GM12874 (cell line): ENCODE data around the gene TNFRSF19.

Source experiments
- TF ChIP-seq, protein P1 (sequence below): IDR thresholded peaks from 2 replicates; pipeline ENCODE4 v1.5.1; 2011; ENCODE audit warnings: low read depth, mild to moderate bottlenecking, control low read depth, low read length, moderate library complexity; ENCODE audit not compliant: insufficient read depth

TNFRSF19 gene

DNA sequence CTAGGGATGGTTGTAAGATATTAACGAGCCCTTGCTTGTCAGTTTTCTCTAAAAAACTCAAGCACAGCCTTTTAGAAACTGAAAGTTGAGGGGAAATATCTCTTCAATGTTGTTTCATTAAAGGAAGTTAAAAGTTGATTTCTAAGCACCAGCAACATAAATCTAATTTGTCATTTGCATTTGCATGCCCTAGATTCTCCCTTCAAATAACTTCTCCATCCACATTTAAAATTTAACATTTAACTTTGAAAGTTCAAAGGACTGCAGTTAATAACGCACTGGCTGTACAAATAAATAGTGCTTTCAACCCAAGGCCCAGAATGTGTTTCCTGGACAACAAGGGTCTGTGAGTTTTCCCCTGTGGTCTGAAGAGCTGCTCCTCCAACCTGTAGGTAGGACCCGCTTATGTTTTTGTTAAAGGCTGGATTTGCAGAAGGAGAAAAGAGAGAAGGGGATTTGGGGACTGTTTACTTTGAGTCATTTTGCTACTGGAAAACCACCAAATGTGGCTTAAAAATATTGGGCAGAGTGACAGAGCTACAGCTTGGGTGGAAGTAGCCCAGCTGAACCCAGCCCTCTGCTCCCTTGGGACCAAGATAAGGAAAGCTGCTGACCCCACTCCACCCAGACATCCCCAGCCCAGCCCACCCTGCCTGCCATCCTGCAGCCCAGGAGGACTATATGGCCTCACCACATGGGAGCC is 39.8 kb downstream of the TNFRSF19 start:
- TF ChIP-seq, protein P1, sequence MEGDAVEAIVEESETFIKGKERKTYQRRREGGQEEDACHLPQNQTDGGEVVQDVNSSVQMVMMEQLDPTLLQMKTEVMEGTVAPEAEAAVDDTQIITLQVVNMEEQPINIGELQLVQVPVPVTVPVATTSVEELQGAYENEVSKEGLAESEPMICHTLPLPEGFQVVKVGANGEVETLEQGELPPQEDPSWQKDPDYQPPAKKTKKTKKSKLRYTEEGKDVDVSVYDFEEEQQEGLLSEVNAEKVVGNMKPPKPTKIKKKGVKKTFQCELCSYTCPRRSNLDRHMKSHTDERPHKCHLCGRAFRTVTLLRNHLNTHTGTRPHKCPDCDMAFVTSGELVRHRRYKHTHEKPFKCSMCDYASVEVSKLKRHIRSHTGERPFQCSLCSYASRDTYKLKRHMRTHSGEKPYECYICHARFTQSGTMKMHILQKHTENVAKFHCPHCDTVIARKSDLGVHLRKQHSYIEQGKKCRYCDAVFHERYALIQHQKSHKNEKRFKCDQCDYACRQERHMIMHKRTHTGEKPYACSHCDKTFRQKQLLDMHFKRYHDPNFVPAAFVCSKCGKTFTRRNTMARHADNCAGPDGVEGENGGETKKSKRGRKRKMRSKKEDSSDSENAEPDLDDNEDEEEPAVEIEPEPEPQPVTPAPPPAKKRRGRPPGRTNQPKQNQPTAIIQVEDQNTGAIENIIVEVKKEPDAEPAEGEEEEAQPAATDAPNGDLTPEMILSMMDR = no peak

DNA sequence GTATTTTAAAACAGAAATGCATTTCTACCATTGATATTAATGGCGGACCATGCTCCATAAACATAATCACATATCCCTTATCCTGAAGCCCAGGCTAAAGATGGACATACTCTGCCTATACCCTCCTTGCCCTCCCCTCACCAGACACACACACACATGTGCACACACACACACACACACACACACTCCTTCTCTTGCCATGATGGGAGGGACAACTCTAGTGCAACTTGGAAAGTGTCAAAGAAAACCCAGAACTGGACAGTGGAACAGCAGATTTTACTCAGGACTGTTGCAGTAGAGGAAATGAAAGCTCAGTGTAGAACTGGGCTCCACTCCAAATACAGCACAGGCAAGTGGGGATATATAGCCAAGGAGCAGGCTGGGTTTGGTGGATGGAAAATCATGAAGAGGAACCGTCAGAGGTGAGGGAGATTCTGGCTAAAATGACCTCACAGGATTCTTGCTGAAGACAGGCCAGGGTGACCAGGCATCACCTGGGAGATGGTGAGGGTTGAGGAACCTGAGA is 40.8 kb downstream of the TNFRSF19 start:
- TF ChIP-seq, protein P1 = no peak

DNA sequence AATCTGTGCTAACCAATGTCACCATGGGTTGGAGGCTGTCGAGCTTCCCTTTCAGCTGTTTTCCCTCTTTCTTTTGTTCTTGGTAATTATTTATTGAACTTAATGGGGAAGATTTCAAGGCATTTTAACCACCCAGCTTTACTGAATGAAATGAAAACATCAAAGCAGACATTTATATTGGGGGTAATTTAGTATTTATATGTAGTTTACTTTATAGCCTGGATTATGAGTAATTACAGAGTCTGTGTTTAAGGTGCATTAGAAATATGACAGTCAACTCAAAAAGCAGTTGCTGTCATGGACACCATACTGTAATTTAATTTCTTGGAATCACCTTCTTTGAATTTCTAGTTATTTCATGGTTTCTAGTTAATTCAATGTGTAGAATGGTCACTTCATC is 42.0 kb downstream of the TNFRSF19 start:
- TF ChIP-seq, protein P1 = no peak

DNA sequence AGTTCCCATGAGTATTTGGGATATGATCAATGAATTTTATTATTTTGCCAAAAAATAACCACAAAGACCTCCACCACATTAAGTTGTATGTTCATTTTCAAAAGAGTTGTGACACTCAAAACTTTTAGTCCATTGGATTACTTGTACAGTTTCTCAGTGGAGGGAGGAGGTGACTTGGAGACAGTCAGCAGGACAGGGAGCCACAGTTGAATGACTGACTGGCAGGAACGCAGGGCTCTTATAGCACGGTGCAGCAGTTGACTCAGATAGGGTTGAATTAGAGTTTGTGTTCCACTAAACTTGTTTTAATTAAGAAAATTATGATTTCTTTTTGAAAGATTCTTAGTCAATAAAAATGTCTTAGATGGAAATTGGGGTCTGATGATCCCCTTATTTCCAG is 42.5 kb downstream of the TNFRSF19 start:
- TF ChIP-seq, protein P1 = no peak

DNA sequence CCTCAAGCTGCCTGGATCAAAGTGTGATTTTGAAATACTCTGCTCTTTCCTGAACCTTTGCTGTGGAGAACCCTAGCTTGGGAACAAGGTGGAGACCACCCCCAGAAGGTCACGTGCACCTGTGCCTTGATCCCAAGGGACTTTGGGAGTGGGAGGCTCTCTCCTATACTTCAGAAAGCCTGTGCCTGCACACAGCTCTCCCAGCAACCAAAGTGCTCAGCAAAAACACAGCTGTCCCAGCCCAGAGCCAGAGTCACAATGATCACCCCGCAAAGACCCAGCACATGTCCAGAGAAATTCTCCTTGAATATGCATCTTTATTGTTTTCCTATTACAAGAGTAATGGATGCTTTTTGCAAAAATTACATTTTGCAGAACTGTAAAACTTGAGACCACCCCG is 43.4 kb downstream of the TNFRSF19 start:
- TF ChIP-seq, protein P1 = no peak

DNA sequence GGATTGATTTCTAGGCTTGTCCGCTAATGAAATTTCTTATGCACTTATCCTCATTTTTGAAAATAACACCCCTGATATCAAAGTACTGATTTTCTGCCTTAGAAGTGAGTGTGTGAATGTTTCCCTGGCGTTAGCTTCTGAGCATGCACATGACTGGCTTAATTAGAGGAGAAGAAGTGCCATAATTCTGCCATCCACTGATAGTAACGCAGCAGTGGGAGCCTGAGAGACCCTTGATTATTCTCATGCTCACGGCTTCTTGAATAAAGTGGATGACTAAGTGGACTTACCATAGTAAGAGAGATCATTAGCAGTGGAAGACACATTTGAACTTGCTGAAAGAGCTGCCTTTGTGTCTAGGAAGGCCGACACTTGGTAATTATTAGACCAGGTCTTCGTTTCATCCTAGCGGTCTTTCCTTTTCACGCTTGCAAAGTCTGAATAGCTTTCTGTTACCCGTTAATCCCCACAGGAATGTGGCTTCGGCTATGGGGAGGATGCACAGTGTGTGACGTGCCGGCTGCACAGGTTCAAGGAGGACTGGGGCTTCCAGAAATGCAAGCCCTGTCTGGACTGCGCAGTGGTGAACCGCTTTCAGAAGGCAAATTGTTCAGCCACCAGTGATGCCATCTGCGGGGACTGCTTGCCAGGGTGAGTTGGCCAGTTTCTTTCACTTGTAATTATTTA is 45.3 kb downstream of the TNFRSF19 start:
- TF ChIP-seq, protein P1 = no peak

DNA sequence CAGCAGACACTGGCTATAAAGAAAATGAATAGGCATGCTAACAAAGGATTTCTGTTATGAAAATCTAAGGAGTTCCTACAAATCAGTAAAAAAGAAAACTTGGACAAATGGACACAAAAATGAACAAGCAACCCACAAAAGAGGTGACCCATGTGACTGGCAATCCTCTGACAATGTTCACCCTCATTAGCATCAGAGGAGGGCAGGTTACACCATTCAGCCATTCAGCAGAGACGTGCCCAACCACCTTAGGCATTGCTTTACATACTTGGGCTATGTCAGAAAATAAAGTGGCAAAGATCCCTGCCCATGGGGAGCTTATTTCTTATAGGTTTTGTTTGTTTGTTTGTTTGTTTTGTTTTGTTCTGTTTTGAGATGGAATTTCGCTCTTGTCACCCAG is 46.0 kb downstream of the TNFRSF19 start:
- TF ChIP-seq, protein P1 = no peak
